Activated CD8-positive, alpha-beta memory T cell treated with anti-CD3 and anti-CD28 coated beads for 1 hour (primary cell): ENCODE measurements around the gene BOLA1.
"Not testable (repeated sequence)": the region's sequence is repeated elsewhere in the genome, so short reads cannot be mapped to it uniquely, and the experiment has no call there.

Experiments used
- DNase-seq, 2 donors: peaks; one replicate each; pipeline ENCODE4 v3.0.0-alpha.2; 2020; ENCODE audit warnings: low read depth in 1 of 2; ENCODE audit errors: extremely low read depth in 1 of 2

Gene BOLA1

DNA sequence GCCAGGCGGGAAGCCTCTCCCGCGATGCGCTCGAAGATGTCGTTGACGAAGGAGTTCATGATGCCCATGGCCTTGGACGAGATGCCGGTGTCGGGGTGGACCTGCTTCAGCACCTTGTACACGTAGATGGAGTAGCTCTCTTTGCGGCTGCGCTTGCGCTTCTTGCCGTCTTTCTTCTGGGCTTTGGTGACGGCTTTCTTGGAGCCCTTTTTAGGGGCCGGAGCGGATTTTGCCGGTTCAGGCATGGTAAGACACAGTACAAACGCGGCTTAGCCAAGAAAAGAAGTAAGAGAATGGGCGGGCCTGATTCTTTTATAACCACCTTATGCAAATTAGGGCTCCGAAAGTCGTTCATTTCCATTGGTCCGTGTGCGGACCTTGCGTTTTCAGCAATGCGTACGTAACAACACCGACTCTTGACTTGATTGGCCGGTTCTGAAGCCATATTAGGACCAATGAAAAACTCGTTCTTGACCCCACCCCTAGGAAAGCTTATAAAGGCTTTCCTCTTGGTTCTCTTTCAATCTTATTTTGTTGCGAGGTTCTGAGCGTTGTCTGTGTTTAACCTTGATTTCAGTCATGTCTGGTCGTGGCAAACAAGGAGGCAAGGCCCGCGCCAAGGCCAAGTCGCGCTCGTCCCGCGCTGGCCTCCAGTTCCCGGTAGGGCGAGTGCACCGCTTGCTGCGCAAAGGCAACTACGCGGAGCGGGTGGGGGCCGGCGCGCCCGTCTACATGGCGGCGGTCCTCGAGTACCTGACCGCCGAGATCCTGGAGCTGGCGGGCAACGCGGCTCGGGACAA lies 12.8 kb upstream of the BOLA1 start:
- DNase-seq, result peak; percentile 57 to 73

DNA sequence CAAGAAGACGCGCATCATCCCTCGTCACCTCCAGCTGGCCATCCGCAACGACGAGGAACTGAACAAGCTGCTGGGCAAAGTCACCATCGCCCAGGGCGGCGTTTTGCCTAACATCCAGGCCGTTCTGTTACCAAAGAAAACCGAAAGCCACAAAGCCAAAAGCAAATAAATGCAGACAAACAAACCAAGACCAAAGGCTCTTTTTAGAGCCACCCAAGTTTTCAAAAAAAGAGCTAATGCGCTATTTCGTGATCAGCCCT lies 12.2 kb upstream of the BOLA1 start:
- not testable (repeated sequence) for DNase-seq

DNA sequence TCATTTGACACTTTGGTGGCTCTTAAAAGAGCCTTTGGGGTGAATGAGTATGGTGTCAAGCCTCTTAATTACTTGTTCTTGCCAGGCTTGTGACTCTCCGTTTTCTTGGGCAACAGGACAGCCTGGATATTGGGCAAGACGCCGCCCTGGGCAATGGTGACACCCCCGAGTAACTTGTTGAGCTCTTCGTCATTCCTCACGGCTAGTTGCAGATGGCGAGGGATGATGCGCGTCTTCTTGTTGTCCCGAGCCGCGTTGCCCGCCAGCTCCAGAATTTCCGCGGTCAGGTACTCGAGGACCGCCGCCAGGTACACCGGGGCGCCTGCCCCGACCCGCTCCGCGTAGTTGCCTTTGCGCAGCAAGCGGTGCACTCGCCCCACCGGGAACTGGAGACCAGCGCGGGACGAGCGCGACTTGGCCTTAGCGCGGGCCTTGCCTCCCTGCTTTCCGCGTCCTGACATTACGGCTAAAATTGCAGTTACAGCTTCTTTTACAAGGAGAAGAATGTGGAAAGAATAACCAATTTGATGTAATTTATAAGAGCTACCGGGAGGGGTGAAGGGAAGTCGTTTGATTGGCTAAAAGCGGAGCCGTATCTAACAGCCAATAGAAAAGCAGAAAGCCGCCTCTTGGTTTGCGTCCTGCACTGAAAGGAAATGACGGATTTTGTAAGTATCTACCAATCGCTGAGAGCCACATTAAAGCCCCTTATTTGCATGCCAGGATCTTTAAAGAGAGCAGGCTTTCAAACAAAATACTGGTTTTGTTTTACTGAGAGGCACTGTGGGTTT lies 11.7 kb upstream of the BOLA1 start:
- DNase-seq, result peak; percentile 40 to 61

DNA sequence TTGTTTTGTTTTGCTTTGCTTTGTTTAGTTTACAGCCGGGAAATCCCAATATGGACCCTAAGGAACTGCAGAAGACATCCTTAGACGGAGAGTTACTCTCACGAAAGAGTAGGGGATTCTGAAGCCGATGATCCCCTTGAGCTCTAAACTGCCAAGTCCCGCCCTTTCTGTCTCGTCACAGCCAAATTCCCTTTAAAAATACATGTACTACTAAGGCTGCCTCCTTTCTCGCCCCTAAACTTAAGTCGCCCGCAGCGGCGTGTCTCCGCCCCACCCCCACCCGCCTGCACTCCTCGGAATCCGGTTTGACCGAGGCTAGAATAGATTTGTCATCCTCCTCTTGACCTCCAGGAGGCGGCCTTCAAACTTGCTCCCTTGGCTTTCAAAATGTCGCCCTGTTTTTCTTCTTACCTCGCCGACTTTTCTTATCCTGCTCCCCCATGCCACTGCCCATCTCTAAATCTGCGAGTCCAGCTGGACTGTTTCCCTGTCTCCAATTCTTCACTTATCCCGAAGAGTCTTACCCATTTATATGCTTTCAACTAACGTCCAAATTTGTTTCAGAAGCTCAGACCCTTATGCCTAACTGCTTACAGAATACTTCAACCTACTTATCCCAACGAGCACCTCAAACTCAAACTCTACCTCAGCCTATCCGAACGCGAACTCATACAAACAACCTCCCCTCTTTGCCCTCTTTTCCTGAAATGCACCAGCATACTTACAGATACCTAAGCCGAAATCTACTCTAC lies 10.9 kb upstream of the BOLA1 start:
- DNase-seq, result peak; percentile 45 to 47

DNA sequence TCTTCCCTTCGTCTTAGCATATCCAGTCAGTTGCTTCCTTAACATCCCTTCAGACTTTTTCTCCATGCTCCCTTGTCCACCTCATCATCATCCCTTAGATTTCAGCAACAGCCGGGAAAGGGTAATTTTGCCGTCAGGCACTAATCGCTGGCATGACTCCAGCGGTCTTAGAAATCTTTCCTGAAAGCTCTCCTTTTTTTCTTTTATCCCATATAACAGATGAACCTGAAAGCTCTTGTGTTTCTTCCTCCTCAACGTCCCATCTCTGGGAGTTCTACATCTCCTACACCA lies 10.4 kb upstream of the BOLA1 start:
- no peak for DNase-seq

DNA sequence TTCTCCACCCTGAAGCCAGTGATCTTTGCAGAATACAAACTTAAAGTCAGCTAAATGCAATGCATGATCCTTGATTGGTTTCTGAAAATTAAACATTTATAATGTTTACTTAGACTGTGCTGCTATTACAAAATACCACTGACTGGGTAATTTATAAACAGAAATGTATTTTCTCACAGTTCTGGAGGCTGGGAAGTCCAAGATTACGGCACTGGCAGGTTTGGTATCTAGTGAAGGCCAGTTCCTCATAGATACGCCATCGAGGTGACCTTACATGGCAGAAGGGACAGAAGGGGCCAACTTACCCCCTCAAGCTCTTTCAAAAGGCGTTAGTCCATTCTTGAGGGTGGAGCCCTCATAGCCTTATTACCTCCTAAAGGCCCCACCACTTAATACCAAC lies 2.8 kb upstream of the BOLA1 start:
- no peak for DNase-seq

DNA sequence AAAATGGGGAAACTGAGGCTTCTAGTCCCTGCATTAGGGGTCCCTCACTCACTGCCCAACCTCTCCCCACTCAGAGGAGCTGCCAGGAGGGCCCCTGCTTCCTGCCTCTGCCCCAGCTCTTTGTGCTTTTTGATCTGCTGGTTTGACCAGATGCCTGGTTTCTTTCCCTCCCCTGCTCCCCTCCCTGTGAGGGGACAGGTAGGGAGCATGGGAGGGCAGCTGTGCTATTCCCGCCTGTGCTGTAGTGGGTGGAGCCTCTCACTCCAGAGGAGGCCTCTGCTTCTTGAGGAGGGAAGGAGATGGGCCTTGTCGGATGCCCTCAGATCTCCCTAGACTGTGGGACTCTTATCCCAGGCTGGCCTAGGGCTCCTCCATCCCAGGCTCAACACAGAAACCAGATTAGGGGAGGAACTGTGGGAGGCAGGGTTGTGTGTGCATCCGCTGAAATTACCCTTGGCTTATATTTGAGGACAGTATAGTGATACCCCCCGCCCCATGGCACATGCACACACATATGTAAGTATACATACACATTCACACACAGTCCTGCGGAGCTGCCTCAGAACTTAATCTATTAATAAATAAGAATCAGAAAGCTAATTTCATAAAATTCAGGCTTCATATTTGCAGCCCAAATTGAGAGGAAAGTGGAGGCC lies 4.6 kb downstream of the BOLA1 start:
- DNase-seq, result no peak

DNA sequence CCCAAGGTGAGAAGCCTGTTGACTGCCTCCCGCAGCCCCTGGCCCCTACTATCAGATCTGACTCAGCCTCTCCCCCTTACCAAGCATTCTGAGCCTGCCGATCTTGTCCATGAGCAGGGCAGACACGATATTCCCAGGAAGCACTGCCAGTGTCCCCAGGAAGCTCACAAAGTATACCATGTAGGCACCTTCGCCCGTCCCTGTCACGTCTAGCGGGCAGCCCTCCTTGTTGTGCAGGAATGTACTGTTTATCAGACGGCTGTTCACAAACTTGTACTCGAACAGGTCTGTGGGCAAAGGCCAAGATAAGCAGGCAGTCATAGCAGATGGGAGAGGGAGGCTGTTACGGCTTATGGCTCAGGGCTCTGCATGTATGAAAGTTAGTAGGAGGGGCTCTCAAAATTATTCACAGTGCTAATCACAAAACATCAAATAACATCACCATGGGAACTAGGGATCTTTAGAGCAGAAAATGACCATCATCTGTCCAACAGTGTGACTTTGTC lies 7.3 kb downstream of the BOLA1 start:
- no peak for DNase-seq

DNA sequence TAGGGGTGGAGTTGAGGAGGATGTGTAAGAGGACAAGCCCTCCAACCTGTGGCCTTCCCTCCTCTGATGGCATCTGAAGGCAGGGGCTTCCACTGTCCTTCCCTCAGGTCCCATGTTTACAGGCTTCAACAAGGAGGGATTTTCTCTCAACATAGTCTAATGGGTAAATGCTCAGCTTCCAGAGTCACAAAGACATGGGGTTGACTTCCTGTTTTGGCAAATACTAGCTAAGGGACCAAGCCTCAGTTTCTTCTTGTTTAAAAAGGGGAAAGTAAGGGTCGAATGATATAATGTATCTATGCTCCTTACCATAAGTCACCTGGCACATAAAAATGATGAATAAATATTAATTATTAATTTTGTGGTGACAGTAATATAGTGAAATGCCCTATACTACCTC lies 15.2 kb downstream of the BOLA1 start:
- no peak for DNase-seq

DNA sequence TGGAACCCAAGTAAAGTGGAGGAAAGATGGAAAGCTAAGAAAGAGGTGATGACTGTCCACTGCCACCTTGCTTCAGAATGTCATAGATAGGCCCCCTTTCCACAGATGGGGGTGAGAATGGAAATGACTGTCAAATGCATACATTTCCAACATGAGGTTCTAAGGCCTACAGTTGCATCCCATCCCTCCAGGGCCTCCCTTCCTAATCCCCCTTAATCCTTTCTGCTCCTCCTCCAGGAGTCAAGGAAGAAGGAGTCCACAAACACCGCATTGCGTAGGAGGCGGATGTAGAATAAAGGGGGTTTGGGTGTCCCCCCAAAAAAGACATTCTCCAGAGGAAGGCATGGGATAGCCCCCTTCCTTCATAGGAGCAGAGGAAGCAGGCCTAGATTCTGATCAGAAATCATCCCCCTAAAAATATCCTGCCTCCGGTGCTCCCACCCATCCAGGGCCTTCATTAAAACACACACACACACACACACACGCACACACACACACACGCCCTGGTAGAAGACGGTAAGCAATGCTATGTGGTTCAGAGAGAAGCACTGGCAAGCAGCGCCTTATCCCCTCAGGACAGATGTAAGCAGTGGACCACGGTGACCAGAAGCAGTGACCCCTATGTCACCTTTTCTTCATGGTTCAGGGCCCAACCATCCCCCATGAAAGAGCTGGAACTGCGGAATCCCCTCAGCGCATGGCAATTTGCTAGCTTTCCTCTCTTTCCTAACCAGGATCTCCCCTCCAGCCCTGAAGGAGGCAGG lies 16.2 kb downstream of the BOLA1 start:
- DNase-seq, result no peak

DNA sequence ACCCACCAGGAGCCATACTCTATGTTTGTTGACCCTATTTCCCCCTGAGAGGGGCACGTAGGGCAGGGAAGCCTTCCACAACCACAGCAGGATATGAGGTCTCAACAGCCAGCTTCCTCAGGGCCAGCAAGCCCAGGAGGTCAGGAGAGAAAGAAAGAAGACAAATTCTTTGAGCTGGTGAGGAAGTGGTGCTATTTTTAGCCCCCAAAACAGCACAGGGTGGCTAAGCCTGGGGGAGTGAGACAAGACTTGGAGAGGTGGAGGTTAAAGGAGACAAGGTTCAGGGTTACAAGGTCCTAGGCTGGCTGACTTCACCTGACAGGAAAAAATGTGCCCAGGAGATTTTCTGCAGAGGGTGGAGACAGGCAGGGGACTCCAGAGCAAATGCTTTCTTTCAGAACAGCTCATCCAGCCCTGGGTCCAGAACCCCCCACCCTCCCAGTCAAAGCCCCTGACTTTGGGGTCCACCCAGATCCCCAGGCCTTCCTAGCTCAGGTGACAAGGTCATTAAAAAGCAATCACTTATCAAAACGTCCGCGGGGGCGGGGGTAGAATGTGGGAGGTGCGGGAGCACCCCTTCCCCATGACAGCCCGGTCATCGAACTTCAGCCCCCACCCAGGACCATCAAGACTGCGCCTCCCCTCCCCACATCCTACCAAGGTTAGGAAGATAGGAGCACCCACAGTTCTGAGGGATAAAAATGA lies 17.0 kb downstream of the BOLA1 start:
- DNase-seq, result no peak

DNA sequence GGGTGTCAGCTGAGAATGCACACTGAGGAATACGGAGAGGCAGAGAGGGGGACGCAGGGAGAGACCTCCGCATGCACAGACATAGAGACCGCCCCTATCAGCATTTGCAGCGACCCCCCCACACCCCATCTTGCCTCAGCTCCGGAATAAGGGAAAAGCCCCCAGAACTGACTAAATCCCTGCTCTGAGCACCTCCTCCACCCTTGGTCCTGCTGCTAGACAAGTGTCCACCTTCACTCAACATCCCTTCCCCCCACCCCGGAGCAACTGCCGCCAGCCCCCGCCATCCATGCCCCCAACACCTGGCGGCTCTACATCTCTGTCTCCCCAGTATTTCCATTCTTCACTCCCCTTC lies 17.5 kb downstream of the BOLA1 start:
- DNase-seq, result no peak

DNA sequence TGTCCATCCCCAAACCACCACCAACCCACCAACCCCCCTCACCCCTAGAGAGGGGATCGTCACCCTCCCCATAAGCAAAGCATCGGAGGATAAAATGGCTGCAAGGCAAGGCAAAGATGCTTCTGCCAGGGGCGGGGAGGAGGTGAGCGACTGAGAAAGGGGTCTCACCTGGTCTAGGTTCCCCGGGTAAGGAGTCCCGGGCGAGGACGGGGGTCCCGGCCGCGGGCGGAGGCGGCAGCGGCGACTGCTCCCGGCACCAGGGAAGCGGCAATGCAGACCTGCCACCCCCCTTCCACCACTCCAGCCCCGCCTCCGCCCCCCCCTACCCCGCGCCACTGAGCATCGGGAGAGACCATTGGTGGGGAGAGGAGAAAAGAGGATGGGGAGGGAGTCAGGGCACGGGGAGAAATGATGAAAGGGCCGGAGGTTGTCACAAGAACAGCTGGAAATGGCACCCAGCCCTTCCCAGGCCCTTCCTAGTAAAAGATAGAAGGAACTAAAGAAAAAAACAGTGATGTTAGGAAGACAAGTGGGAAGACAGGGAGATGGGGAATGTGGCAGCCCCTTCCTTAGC lies 18.3 kb downstream of the BOLA1 start, which contains the start of gene SV2A:
SV2A (minus strand) TSS at position 274 of the 574 bp plus-strand sequence. CDS start 4,004 bp downstream, outside the sequence.
- peak in 1 of 2 donors; percentile 27 for DNase-seq

DNA sequence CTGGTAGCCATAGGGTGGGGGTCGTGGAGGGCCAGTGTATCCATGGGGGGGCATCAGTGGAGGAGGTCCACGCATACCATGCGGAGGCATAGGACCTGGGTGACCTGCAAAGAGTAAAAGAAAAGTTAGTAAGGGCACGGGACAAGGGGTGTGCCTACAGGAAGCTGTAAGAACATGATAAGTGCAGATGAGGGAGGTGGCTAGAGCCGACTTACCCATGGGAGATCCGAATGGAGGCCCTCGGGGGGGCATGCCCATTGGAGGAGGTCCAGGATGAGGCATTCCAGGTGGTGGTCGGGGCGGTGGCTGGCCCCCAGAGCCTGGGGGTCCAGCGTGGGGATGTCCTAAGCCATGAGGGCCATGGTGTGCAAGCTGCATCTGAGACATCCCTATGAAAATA lies 24.3 kb downstream of the BOLA1 start:
- no peak for DNase-seq

DNA sequence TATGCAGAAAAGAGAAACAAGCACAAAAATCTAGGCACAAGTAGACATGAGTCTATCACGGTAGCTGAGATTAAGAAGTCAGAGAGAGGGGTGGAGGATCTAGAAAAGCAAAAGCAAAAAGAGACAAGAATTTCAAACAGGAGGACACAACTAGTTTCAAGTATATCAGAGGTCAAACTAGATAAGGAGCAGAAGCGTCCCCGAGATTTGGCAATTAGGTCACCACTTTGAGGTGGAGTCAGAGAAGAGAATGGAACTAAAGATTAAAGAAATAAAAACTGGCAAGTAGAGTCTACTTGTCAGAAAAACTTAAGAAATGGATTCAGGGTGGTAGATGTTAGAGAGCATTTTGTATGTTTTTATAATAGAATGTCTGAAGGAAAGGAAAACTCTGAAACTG lies 26.0 kb downstream of the BOLA1 start:
- no peak for DNase-seq

DNA sequence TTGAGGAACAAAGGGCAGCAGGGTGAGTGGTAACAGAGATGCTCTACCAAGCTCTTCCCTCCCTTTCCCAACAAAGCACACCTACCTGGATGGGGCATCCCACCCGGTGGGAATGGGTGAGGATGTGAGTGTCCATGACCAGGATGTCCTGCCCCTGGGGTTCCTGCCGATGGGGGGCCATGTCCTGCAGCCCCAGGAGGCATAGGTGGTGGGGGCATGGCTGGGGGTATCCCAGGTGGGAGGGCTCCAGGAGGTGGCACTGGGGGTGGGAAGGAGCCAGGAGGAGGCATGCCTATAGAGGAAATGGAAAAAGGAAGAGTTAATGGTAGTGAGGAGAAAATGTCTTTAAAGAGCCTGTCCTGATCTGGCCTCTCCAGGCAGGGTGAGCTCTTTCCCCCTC lies 26.4 kb downstream of the BOLA1 start:
- DNase-seq, result no peak

DNA sequence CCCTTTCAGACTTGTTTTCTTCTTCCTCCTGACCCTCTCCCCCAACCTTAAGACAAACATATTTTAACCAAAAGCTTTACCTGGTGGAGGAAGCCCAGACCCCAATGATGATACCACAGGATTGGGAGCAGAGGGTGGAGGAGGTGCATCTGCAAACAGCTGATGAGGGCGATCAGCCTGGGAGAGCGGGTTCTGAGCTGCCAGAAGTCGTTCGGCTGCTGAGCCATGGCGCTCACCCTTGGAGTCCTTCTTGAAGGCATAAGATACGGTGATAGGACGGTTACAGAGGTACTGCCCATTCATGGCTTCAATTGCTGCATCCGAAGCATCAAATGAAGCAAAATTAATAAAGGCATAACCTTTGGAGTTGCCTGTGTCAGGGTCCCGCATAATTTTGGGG lies 26.9 kb downstream of the BOLA1 start:
- DNase-seq, result no peak

DNA sequence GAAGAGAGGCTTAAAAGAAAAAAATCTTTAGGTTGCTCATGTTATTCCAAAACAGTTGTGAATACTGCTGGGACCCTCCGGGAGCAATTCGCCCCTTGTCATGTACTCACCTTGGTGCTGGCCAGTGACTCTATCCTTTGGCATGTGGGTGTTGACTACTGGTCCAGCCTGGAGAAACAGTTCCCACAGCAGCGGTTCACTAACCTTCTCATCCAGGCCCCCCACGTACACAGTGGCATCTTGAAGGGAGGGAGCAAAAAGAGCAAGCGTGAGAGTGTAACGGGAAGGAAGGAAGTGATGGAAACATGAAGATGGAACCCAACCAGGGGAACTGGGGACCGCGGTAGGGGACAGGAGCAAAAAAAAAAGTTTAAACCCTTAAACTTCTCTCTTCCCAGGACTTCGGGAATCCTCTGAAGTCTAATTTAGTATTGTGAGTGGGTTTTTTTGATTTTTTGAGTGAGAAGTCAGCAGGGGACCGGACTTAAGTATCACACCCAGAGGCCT lies 27.7 kb downstream of the BOLA1 start:
- DNase-seq, result no peak
